Left hindlimb (tissue), 1 donor: ENCODE results near the gene FICD.

Experiments used
- DNase-seq: peaks from one replicate; pipeline ENCODE4 v3.0.0-alpha.2; 2018

Gene FICD

DNA sequence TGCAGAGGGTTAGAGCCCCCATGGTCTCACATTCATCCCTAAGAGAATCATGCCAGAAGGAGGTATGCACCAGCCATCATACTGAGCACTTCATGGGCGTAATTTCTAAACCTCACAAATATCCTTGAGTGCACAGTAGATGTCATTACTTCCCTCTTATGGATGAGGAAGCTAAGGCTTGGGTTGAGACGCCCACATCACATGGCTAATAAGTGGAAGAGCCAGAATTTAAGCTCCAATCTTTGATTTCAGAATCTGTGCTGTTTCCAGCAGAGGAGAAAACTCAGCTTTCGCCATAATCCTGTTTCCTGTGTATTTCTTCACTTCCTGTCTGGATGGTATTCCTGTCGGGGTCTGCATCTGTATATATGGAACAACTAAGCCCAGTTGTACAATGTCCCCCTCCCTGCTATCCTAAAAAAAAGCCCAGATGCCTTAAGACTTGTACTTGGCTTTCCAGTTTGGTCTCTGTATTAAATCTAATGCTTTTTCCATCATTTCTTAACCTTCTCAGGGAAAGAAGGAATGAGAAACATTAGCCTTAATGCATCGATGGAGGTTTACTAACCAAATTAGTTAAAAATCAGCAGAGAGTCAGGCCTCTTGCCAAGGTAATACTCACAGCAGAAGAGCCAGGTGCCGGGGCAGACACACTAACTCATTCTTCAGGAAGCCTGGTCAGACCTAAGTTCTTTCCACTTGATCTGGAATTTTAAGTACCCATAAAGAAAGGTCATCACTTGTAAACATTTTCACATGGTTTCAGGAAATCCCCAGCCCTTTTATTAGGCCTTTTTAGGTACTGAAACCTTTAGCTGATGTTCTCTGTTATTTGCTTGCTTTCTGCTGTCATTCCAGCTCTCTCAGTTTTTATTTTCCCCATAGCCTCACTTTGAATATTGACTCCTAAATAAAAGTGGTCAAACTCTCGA is 52.6 kb downstream of the FICD start:
- DNase-seq, result no peak

DNA sequence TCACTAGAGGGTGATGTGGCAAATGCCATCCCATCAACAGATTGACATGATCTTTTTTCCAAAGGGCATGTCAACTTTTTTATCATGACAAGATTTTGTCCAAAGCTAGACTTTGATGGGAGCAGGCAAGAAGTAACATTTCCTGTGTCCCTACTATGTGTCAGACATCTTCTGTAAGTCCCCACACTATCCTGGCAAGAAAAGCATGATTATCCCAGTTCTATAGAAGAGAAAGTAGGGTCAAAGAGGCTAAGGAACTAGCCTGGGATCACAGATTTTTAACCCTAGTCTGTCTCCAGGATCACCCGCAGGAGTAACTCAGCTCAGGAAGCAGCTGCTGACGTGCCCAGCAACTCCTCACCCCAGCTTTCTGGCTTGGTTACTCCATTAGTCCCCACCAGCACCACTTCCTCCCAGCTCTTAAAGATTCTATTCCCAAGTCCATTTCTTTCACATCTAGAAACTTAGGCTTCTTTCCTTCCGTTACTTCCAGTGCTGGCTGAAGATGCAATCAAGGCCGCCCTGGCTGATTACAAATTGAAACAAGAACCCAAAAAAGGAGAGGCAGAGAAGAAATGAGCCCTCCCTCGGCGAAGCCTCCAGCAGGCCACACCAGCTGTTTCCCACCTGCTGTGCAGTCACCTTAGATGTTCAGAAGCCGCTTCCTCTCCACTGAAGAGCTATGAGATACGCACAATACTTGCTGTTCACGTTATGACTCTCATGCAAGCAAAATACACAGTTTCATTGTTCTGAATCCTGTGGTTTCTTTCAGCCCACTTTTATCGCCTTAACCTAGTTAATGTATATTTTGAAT is 53.5 kb downstream of the FICD start:
- DNase-seq, result no peak
